WI38 (cell line): Measurements from ENCODE around the gene NRP1.

Experiments
- H3K4me3 ChIP-seq: 2 replicates; pipeline ENCODE4 v1.5.1; 2011; ENCODE audit warnings: low read depth, mild to moderate bottlenecking, control low read depth, low read length
- TF ChIP-seq, protein P1 (sequence below): IDR thresholded peaks from 2 replicates; pipeline ENCODE4 v1.5.1; 2012; ENCODE audit warnings: low read depth, mild to moderate bottlenecking, control low read depth, low read length

Gene NRP1

GRCh38 chr10:33201056-33201780, 133.2 kb downstream of the NRP1 start:
- TF ChIP-seq, protein P1, sequence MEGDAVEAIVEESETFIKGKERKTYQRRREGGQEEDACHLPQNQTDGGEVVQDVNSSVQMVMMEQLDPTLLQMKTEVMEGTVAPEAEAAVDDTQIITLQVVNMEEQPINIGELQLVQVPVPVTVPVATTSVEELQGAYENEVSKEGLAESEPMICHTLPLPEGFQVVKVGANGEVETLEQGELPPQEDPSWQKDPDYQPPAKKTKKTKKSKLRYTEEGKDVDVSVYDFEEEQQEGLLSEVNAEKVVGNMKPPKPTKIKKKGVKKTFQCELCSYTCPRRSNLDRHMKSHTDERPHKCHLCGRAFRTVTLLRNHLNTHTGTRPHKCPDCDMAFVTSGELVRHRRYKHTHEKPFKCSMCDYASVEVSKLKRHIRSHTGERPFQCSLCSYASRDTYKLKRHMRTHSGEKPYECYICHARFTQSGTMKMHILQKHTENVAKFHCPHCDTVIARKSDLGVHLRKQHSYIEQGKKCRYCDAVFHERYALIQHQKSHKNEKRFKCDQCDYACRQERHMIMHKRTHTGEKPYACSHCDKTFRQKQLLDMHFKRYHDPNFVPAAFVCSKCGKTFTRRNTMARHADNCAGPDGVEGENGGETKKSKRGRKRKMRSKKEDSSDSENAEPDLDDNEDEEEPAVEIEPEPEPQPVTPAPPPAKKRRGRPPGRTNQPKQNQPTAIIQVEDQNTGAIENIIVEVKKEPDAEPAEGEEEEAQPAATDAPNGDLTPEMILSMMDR, result no peak
- H3K4me3 ChIP-seq, result no peak overlapping the region

DNA sequence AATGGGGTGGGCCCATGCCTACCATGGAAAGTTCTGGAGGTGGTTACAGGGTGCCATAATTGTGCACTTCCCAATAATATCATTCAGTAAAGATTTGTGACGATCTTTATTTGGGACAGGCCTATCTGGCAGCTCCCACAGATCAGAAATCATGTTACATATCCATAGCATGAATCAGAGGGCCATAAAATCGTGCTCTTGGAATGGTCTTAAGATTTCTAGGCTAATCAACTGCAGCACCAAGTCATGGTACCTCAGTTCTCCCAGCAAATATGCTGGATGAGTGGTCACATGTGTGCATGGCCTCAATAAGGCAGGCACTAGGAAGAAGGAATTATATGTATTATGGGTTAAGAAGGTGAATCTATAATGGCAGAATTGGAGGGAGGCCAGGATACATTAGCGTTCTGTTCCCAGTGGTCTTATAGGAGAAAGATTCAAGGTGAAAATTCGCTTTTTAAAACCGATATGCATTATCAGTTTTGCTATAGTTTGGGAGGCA, 134.7 kb downstream of the NRP1 start:
- TF ChIP-seq, protein P1, result no peak
- no peak overlapping the region for H3K4me3 ChIP-seq

DNA sequence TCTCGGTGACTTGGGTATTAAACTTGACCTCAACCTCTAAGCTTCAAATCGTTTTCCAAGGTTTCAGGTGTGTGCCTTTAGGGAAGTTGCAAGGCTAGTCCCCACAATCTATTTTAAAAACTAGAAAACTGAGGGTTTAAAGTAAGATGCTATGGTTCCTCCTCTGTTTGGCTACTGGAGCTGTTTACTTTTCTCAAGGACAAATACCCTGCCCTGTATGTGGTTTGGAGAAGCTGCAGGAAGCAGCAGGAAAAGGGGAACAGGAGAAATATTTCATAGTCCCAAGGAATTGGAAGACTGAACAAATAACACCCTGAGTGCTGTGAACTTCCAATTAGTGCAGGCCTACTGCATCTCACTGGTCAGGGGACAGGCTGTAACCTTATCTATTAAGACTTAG, 135.9 kb downstream of the NRP1 start:
- no peak overlapping the region for H3K4me3 ChIP-seq
- TF ChIP-seq, protein P1, result no peak

- TF ChIP-seq, protein P1, result no peak
- no peak overlapping the region for H3K4me3 ChIP-seq
Observed at GRCh38 chr10:33196710-33197491, 137.6 kb downstream of the NRP1 start.

DNA sequence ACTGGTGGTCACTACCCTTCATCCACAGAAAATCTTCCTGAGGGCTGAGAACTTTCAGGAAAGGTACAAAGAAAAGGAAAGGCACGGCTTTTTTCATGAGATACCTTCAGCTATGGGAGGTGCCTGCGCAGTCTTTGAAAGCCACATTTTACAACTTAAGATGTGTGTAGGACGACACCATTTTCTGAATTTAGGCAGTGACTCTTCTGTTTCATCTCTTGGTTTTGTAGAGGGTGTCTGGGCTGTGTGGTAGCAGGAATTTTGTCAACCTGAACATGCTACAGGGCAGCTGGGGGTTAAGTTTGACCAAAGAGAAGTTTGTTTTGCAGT, 138.1 kb downstream of the NRP1 start:
- no peak overlapping the region for H3K4me3 ChIP-seq
- TF ChIP-seq, protein P1, result no peak

DNA sequence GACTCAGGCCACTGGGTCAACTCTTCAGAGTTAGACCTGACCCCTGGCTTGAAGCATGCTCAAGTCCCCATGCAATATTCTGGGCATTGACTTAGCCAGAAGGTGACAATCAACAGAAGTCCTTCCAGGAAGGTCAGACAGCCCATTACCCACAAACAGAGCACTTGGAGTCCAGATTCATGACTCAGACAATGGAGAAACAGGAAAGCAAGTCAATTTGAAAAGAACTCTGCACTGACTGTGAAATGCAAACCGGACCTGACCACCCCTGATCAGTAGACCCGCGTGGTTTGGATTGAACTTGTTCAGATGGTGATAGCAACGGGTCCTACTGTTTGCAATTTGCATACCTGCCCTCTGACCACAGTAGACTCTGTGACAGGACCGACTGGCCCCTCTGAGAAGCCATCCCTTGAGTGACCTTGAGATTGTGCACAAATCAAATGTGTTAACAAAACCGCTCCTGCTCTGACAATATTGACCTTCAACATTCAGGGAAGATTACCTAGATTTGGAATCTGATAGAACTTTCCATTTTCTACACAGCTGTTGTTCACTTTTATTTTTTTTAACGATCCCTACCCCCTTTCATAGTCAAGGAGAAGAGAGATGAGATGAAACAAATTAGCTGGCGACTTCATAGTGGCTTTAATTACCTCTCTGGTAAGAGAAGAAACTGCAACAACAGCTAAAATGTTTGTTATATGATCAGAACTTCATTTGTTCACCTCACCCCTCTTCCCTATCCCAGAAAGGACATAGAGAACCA, 138.7 kb downstream of the NRP1 start:
- H3K4me3 ChIP-seq, result no peak overlapping the region
- TF ChIP-seq, protein P1, result no peak
